ENCODE data around the gene RNF213.

GRCh38 chr17:80287806-80288567, 27.3 kb downstream of the RNF213 start:
- TF ChIP-seq CTCF (optimal IDR thresholded peaks at IDR 0.05 in 1 of 3, IDR thresholded peaks at IDR 0.05 in 1 of 3, conservative IDR thresholded peaks at IDR 0.05 in 1 of 3; ENCODE audit: extremely low read depth in 1 of 3, insufficient read depth in 2 of 3, low read length in 3 of 3) (no peak), EZH2 (IDR thresholded peaks at IDR 0.05; ENCODE audit: low read length) (no peak)

Measured in keratinocyte (primary cell).